Measurements from ENCODE around the gene SELPLG. TPM values are rescaled to one million over a fixed set of nuclear protein-coding genes. Genes with fewer than 3 reads are reported as not detected.

The SELPLG gene
- total RNA-seq, 1 donor from 2014 or later = 51.9 TPM

DNA sequence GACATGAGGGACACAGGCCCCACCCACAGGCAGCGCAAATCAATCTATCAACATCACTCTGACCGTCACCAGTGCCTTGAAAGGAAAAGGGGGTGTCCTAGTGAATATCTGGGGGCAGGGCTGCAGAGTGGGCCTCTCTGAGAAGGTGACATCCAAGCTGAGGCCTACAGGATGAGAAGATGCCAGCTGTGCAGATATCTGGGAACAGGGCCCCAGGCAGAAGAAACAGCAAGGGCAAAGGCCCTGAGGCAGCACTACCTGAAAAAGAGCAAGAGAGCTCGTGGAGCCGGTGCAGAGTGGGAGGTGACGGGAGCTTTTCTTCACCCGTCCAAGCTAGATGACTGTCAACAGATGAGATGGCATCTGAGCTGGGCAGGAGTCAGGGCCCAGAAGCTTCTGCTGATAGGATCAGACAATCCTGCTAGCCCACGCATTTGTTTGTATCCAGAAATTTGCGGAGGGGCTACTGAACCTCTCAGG, 23.3 kb downstream of the SELPLG start:
- DNase-seq (ENCODE audit: low spot score) = no peak
- Mint-ChIP-seq H3K27me3 (ENCODE audit: insufficient read depth) (peaks cover 4% of the 10 kb centered on the region), H3K4me1 (ENCODE audit: low read depth) (peaks cover 27% of the 10 kb centered on the region), H3K9me3 (no peaks in the 10 kb centered on the region), H3K27ac (no peak overlapping the region), H3K36me3 (ENCODE audit: low read depth) (peaks cover 12% of the 10 kb centered on the region), H3K4me3 (no peak overlapping the region)
- intact Hi-C loops (cut with micrococcal nuclease) = no loop called here

DNA sequence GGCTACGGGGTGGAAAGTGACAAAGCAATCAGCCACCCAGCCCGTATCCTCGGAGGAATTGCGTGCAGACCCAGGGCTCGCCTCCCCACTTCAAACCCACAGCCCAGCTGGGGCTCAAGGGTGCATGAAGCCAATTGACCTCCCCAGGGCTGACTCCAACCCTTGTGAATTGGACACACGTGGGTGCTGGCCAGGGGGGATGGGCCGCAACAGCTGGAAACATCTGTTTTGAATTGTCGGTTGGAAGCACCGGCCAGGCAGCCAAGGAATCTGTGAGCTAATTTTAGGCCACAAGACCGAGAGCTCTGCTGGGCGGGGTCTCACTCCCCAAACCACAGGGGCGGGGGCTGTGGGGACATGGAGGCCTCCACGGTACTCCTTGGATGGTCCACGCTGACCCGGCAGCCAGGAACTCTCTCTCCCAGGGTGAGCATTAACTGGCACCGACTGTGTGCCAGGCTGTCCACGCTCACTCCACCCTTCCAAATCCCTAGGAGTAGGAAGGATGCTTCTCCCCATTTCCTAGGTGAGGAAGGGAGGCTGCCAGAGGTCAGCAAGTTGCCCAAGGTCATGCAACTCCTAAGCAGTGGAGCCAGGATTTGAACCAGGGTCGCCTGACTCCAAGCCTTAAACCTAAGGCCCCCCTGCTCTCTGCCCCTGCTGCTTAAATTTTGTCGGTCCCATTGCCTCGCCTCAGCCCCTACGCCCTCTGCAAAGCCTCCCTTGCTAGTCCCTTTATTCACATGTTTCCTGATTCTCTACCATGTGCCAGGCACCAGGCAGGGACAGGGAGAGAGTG, 24.0 kb downstream of the SELPLG start:
- intact Hi-C loops (cut with micrococcal nuclease) = no loop called here
- no peaks in the 10 kb centered on the region for H3K9me3 Mint-ChIP-seq
- peaks cover 27% of the 10 kb centered on the region for H3K4me1 Mint-ChIP-seq (ENCODE audit: low read depth)
- H3K27ac Mint-ChIP-seq = no peak overlapping the region
- no peak for DNase-seq (ENCODE audit: low spot score)
- peaks cover 10% of the 10 kb centered on the region for H3K36me3 Mint-ChIP-seq (ENCODE audit: low read depth)
- H3K4me3 Mint-ChIP-seq = no peak overlapping the region
- H3K27me3 Mint-ChIP-seq (ENCODE audit: insufficient read depth) = peaks cover 10% of the 10 kb centered on the region

DNA sequence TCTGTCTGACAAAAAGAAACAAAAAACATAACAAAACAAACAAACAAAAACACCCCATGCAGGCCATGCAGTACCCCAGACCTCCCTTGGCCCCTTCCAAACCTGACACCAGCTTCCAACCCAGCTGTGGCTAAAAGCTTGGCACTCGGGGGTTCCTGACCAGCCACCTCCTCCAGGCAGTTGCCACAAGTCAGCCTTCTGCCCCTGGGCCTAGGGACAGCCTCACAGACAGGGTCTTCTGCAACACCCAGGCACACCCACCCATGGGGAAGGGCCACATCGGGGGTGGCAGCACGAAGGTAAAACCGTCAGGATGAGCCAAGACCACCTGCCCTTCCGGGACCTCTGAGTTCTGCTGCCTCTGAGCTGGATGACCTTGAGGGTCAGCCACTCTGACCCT, 25.1 kb downstream of the SELPLG start:
- Mint-ChIP-seq H3K9me3 (no peaks in the 10 kb centered on the region), H3K4me1 (ENCODE audit: low read depth) (peaks cover 19% of the 10 kb centered on the region), H3K36me3 (ENCODE audit: low read depth) (peaks cover 4% of the 10 kb centered on the region), H3K27ac (no peak overlapping the region), H3K4me3 (no peak overlapping the region), H3K27me3 (ENCODE audit: insufficient read depth) (peaks cover 12% of the 10 kb centered on the region)
- no peak for DNase-seq (ENCODE audit: low spot score)
- intact Hi-C loops (cut with micrococcal nuclease) = no loop called here

DNA sequence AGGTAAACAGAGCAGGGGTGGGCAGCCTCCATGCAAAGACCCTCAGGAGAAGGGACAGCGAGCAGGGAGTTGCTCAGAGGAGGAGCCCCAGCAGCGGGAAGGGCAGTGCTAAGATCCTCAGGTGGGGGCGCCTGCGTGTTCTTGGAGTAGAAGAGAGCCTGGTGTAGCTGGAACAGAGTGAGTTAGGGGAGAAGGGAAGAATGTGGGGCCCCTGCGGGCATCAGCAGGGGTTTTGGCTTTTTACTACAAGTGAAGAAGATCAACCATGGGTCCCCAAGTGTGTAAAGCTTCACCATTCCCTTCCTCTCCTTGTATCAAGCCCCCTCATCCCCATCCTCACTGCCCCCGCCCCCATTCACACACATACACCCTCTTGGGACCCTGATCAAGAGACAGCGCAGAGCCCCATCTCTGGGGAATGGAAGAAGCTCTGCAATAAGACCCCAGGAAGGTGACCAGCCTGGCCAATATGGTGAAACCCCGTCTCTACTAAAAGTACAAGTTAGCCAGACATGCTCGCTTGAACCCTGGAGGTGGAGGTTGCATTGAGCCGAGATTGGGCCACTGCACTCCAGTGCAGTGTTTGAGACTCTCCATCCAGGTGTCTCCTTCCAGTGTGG, 25.6 kb downstream of the SELPLG start:
- Mint-ChIP-seq H3K36me3 (ENCODE audit: low read depth) (peaks cover 4% of the 10 kb centered on the region), H3K9me3 (no peaks in the 10 kb centered on the region), H3K4me1 (ENCODE audit: low read depth) (peaks cover 14% of the 10 kb centered on the region), H3K4me3 (no peak overlapping the region), H3K27me3 (ENCODE audit: insufficient read depth) (peaks cover 11% of the 10 kb centered on the region), H3K27ac (no peak overlapping the region)
- DNase-seq (ENCODE audit: low spot score) = no peak
- intact Hi-C loops (cut with micrococcal nuclease) = no loop called here

DNA sequence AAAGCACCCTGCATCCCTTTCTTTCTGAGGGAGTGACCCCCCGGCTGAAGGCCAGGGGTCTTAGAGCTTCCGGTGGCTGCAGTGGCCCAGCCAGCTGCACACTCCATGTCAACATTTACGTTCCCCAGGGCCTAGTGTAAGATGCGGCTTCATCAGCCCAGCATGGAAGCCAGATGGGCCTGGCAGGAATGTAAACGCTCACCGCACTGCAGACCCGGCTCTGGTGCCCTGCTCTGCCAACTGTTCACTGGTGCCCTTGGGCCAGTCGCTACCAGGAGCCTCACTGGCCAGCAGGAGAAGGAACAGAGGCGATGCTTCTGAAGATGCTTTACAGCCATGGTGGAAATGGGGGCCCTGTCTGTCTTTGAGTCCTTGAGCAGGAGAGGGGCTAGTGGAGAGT, 27.2 kb downstream of the SELPLG start:
- no peaks in the 10 kb centered on the region for H3K9me3 Mint-ChIP-seq
- intact Hi-C loops (cut with micrococcal nuclease) = no loop called here
- DNase-seq (ENCODE audit: low spot score) = no peak
- peaks cover 1% of the 10 kb centered on the region for H3K4me1 Mint-ChIP-seq (ENCODE audit: low read depth)
- no peaks in the 10 kb centered on the region for H3K36me3 Mint-ChIP-seq (ENCODE audit: low read depth)
- H3K4me3 Mint-ChIP-seq = no peak overlapping the region
- H3K27me3 Mint-ChIP-seq (ENCODE audit: insufficient read depth) = peaks cover 12% of the 10 kb centered on the region
- H3K27ac Mint-ChIP-seq = peak overlapping the region; percentile 64

DNA sequence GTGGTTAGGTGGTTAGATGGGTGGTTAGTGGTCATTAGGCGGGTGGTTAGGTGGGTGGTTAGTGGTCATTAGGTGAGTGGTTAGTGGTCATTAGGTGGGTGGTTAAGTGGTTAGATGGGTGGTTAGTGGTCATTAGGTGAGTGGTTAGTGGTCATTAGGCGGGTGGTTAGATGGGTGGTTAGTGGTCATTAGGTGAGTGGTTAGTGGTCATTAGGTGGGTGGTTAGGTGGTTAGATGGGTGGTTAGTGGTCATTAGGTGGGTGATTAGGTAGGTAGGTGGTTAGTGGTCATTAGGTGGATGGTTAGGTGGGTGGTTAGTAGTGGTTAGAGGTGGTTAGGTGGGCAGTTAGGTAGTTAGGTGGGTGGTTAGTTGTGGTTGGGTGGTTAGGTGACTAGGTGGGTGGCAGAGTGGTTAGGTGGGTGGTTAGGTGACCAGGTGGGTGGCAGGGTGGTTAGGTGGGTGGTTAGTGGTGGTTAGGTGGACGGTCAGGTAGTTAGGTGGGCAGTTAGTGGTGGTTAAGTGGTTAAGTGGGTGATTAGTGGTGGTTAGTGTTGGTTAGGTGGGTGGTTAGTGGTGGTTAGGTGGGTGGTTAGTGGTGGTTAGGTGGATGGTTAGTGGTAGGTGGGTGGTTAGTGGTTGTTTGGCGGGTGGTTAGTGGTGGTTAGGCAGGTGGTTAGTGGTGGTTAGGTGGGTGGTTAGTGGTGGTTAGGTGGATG, 27.8 kb downstream of the SELPLG start:
- H3K4me3 Mint-ChIP-seq = no peak overlapping the region
- H3K27me3 Mint-ChIP-seq (ENCODE audit: insufficient read depth) = peaks cover 12% of the 10 kb centered on the region
- H3K27ac Mint-ChIP-seq = peak overlapping the region; percentile 64
- H3K36me3 Mint-ChIP-seq (ENCODE audit: low read depth) = no peaks in the 10 kb centered on the region
- H3K4me1 Mint-ChIP-seq (ENCODE audit: low read depth) = no peaks in the 10 kb centered on the region
- no peaks in the 10 kb centered on the region for H3K9me3 Mint-ChIP-seq
- no peak for DNase-seq (ENCODE audit: low spot score)
- intact Hi-C loops (cut with micrococcal nuclease) = no loop called here

DNA sequence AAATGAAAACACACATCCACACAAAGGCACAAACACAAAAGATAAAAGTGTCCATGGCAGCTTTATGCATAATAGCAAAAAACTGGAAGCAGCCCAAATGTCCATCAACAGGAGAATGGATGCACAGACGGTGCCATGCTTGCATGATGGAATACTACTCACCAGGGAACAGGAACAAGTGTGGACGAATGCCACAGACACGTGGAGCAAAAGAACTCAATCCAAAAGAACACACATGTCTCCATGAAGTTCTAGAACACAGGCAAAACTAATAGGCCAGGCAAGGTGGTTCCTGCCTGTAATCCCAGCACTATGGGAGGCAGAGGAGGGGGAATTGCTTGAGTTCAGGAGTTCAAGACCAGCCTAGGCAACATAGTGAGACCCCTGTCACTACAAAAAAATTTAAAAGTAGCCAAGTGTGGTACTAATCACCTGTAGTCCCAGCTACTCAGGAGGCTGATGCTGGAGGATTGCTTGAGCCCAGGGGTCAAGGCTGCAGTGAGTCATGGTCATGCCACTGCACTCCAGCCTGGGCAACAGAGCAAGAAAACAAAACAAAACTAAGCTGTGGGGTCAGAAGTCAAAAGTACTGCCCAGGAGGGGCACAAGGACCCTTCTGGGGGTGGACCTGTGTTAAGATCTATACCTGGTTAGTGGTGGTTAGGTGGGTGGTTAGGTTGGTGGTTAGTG, 28.5 kb downstream of the SELPLG start:
- Mint-ChIP-seq H3K36me3 (ENCODE audit: low read depth) (no peaks in the 10 kb centered on the region), H3K4me1 (ENCODE audit: low read depth) (no peaks in the 10 kb centered on the region), H3K27ac (peak overlapping the region; percentile 64), H3K9me3 (no peaks in the 10 kb centered on the region), H3K27me3 (ENCODE audit: insufficient read depth) (peaks cover 12% of the 10 kb centered on the region), H3K4me3 (no peak overlapping the region)
- intact Hi-C loops (cut with micrococcal nuclease) = no loop called here
- DNase-seq (ENCODE audit: low spot score) = no peak

DNA sequence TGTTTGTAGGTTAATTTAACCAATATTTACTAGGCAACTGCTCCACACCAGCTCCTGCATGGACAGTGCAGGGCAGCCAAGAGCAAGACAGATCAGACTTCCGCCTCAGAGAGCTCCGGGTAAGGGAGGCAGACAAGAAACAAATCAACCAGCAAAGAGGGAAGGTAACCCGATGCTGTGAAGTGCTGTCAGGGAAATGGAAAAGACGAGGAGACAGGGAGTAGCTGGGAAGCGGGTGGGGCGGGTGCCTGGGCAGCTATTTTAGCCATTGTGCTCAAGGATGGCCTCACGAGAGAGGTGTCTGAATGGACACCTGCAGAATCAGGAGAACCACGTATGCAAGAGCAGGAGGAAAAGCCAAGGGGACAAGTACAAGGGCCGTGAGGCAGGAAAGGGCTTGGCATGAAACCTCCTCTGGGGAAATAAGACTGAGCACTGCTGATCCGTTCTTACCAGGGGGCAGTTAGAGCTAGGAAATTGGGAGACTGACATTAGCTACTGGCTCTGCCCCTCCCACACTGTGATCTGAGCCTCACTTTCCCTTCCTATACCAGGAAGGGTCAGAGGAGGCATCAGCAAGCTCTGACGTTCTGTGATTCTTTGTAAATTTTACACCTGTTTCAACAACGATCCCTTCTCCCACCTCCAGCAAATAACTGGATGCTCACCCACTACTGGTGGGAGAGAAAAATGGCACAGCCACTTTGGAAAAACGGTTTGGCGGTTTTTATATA, 29.3 kb downstream of the SELPLG start:
- Mint-ChIP-seq H3K4me3 (no peak overlapping the region), H3K27ac (no peak overlapping the region)
- intact Hi-C loops (cut with micrococcal nuclease) = no loop called here

DNA sequence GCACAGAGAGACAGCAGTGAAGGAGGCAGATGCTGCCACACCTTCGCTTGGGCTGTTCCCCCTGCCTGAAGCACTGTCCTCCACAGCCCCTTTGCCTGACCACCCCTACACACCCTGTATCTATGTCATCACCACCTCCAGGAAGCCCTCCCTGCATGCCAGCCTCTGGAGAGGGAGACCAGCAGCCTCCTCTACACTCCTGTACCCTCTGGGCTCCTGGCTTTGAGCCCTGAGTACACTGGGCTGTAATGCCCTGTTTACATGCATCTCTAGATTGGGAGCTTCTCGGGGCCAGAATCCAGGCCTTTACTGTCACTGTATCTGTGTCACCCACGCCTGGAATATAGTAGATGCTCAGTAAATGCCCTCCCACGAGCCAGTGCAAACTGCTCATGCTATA, 30.0 kb downstream of the SELPLG start:
- Mint-ChIP-seq H3K4me3 (no peak overlapping the region), H3K4me1 (ENCODE audit: low read depth) (no peaks in the 10 kb centered on the region), H3K9me3 (no peaks in the 10 kb centered on the region), H3K36me3 (ENCODE audit: low read depth) (no peaks in the 10 kb centered on the region), H3K27me3 (ENCODE audit: insufficient read depth) (peaks cover 13% of the 10 kb centered on the region), H3K27ac (no peak overlapping the region)
- no peak for DNase-seq (ENCODE audit: low spot score)
- intact Hi-C loops (cut with micrococcal nuclease) = no loop called here

More for the DNA sequence above, 29.3 kb downstream of the SELPLG start:
- Mint-ChIP-seq H3K36me3 (ENCODE audit: low read depth) (no peaks in the 10 kb centered on the region), H3K9me3 (no peaks in the 10 kb centered on the region), H3K27me3 (ENCODE audit: insufficient read depth) (peaks cover 12% of the 10 kb centered on the region), H3K4me1 (ENCODE audit: low read depth) (no peaks in the 10 kb centered on the region)
- DNase-seq (ENCODE audit: low spot score) = no peak

DNA sequence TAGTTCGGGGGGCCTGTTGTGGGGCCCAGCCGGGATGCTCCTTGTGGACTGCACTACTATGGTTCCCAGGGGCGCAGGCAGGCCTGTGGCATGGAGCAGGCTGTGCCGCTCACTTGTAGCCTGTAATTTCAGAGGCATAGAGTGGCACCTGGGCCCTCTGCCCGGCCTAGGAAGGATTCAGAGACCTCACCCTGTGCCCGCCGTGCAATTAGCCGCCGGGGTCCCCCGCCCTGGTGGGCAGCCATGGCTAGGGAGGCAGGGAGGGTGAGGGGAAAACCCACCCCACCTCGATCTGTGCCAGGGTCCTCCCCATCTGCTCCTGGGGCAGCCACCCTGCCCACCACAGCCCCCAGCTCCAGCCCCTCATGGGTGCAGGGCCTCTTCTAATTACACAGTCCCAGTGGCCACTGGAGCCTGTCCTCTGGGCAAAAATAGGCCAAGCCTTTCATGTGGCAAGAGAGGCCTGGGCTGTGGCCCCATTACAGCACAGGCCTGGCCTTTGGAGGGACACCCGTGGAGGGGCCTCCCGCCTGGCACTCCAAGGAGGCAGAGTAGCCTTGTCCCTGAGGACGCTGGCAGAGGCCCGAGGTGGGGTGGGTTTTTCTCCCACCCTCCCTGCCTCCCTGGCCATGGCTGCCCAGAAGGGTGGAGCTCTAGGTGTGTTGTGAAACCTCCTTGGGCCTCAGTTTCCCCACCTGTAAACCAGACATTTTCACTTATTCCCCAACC, 30.6 kb downstream of the SELPLG start:
- Mint-ChIP-seq H3K4me1 (ENCODE audit: low read depth) (no peaks in the 10 kb centered on the region), H3K27me3 (ENCODE audit: insufficient read depth) (peaks cover 15% of the 10 kb centered on the region), H3K36me3 (ENCODE audit: low read depth) (no peaks in the 10 kb centered on the region), H3K4me3 (no peak overlapping the region), H3K9me3 (no peaks in the 10 kb centered on the region), H3K27ac (no peak overlapping the region)
- DNase-seq (ENCODE audit: low spot score) = no peak
- intact Hi-C loops (cut with micrococcal nuclease) = no loop called here

DNA sequence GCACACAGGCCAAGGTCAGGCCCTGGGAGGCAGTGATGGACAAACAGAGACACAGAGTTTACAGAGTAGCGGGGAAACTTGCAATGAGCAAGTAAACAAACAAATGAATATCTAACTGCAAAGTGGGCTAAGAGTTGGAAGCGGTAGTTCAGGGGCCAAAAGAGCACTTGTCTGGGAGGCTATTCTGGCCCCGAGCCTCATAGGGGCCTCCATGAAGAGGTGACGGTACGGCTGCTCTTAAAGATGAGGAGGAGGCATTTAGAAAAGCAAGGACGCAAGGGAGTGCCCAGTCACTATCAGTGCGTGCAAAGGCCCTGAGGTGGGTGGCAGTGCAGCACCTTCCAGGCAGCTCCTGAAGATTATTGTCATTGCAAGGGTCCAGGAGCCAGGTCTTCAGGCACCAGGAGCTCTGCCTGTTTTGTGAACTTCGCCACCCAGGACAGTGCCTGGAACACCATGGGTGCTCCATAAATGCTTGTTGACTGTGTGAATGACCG, 31.4 kb downstream of the SELPLG start:
- Mint-ChIP-seq H3K36me3 (ENCODE audit: low read depth) (no peaks in the 10 kb centered on the region), H3K4me1 (ENCODE audit: low read depth) (no peaks in the 10 kb centered on the region), H3K27ac (no peak overlapping the region), H3K4me3 (no peak overlapping the region), H3K9me3 (no peaks in the 10 kb centered on the region), H3K27me3 (ENCODE audit: insufficient read depth) (peaks cover 15% of the 10 kb centered on the region)
- intact Hi-C loops (cut with micrococcal nuclease) = no loop called here
- no peak for DNase-seq (ENCODE audit: low spot score)

DNA sequence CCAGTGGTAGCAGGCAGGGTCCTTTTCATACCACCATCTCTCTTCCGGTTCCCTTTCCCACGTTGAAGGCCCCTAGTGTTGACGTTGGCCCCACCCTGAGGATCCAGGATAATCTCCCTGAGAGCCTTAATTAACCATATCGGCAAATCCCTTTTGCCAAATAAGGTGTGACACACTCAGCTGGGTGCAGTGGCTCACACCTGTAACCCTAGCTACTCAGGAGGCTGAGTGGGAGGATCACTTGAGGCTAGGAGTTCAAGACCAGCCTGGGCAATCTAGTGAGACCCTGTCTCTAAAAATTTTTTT, 33.0 kb downstream of the SELPLG start:
- no peak for DNase-seq (ENCODE audit: low spot score)
- no peaks in the 10 kb centered on the region for H3K36me3 Mint-ChIP-seq (ENCODE audit: low read depth)
- H3K4me3 Mint-ChIP-seq = no peak overlapping the region
- no peak overlapping the region for H3K27ac Mint-ChIP-seq
- H3K27me3 Mint-ChIP-seq (ENCODE audit: insufficient read depth) = peaks cover 13% of the 10 kb centered on the region
- H3K4me1 Mint-ChIP-seq (ENCODE audit: low read depth) = no peaks in the 10 kb centered on the region
- H3K9me3 Mint-ChIP-seq = no peaks in the 10 kb centered on the region
- intact Hi-C loops (cut with micrococcal nuclease) = no loop called here
